WTC11 (cell line): ENCODE results near the gene CEP192. TPM values are rescaled to one million over a fixed set of nuclear protein-coding genes. Genes with fewer than 3 reads are reported as not detected.

ENCODE experiments used
- ATAC-seq: fragments of 200-7000 bp; cut with Tn5 transposase; 2 replicates; pipeline ENCODE4 v1.10.0; 2021; ENCODE audit warnings: mild to moderate bottlenecking, moderate library complexity
- CTCF ChIA-PET: fragments of 300-600 bp; sonication (Branson Sonifier 250); formaldehyde crosslinking; loops from one replicate; lab custom pipeline; 2021; ENCODE audit warnings: antibody characterized with exemption; lab: Charles Lee
- POLR2A ChIA-PET: fragments of 350-600 bp; sonication (Branson Sonifier 250); formaldehyde crosslinking; loops from one replicate; lab custom pipeline; 2021; ENCODE audit warnings: antibody characterized with exemption; lab: Charles Lee
- DNase-seq: peaks from one replicate; pipeline ENCODE4 v3.0.0; 2021; ENCODE audit warnings: low spot score
- H3K27ac Mint-ChIP-seq: 2 replicates; pipeline ENCODE4 v1.8.0; 2021; ENCODE audit warnings: mixed read lengths
- H3K27me3 Mint-ChIP-seq: 2 replicates; pipeline ENCODE4 v1.8.0; 2021; ENCODE audit warnings: low read depth, mild to moderate bottlenecking, moderate library complexity, mixed read lengths
- H3K36me3 Mint-ChIP-seq: 2 replicates; pipeline ENCODE4 v1.8.0; 2021; ENCODE audit warnings: mixed read lengths
- H3K4me1 Mint-ChIP-seq: 2 replicates; pipeline ENCODE4 v1.8.0; 2022; ENCODE audit warnings: mixed read lengths
- H3K4me3 Mint-ChIP-seq: 2 replicates; pipeline ENCODE4 v1.8.0; 2021; ENCODE audit warnings: mild to moderate bottlenecking, moderate library complexity, mixed read lengths
- H3K9me3 Mint-ChIP-seq: 2 replicates; pipeline ENCODE4 v1.8.0; 2021; ENCODE audit warnings: mixed read lengths
- CBFB ChIP-seq: sonication (generic); formaldehyde crosslinking; IDR thresholded peaks from 2 replicates; pipeline ENCODE4 v1.8.1; 2022; ENCODE audit warnings: mild to moderate bottlenecking, low read depth, missing genetic modification reagents
- E2F1 ChIP-seq: sonication (generic); formaldehyde crosslinking; IDR thresholded peaks from 2 replicates; pipeline ENCODE4 v1.8.0; 2022; ENCODE audit warnings: mild to moderate bottlenecking, missing genetic modification reagents
- EMX1 ChIP-seq: fragments of 250-450 bp; sonication (Bioruptor Pico); IDR thresholded peaks from 2 replicates; pipeline ENCODE4 v1.8.0; 2021; ENCODE audit warnings: mild to moderate bottlenecking
- ESRRA ChIP-seq: sonication (generic); formaldehyde crosslinking; IDR thresholded peaks from 2 replicates; pipeline ENCODE4 v1.8.1; 2022; ENCODE audit warnings: mild to moderate bottlenecking, missing genetic modification reagents, borderline replicate concordance
- FOXK1 ChIP-seq: sonication (generic); formaldehyde crosslinking; IDR thresholded peaks from 2 replicates; pipeline ENCODE4 v1.8.0; 2022; ENCODE audit warnings: mild to moderate bottlenecking, moderate library complexity, missing genetic modification reagents
- HMGA2 ChIP-seq: fragments of 250-450 bp; sonication (Bioruptor Pico); IDR thresholded peaks from 2 replicates; pipeline ENCODE4 v1.4.0; 2021; ENCODE audit warnings: mild to moderate bottlenecking, moderate library complexity
- KAT7 ChIP-seq: sonication (generic); formaldehyde crosslinking; IDR thresholded peaks from 2 replicates; pipeline ENCODE4 v1.8.1; 2023; ENCODE audit warnings: missing genetic modification reagents, mild to moderate bottlenecking, borderline replicate concordance
- MXD4 ChIP-seq: fragments of 250-450 bp; sonication (Bioruptor Pico); IDR thresholded peaks from 2 replicates; pipeline ENCODE4 v1.8.0; 2021; ENCODE audit warnings: mild to moderate bottlenecking, moderate library complexity, borderline replicate concordance
- MYBL2 ChIP-seq: sonication (generic); formaldehyde crosslinking; IDR thresholded peaks from 2 replicates; pipeline ENCODE4 v1.8.1; 2023; ENCODE audit warnings: mild to moderate bottlenecking, moderate library complexity, missing genetic modification reagents
- PRDM15 ChIP-seq: sonication (generic); formaldehyde crosslinking; IDR thresholded peaks from 2 replicates; pipeline ENCODE4 v1.8.0; 2022; ENCODE audit warnings: missing genetic modification reagents
- ZBTB21 ChIP-seq: sonication (generic); formaldehyde crosslinking; IDR thresholded peaks from 2 replicates; pipeline ENCODE4 v1.8.1; 2023; ENCODE audit warnings: mild to moderate bottlenecking, missing genetic modification reagents, borderline replicate concordance
- ZNF138 ChIP-seq: sonication (generic); formaldehyde crosslinking; conservative IDR thresholded peaks from 2 replicates; pipeline ENCODE4 v1.8.1; 2022; ENCODE audit warnings: mild to moderate bottlenecking, moderate library complexity, missing genetic modification reagents
- ZNF232 ChIP-seq: sonication (generic); formaldehyde crosslinking; IDR thresholded peaks from 2 replicates; pipeline ENCODE4 v1.8.0; 2022; ENCODE audit warnings: mild to moderate bottlenecking, missing genetic modification reagents
- ZNF396 ChIP-seq: fragments of 250-450 bp; sonication (Bioruptor Pico); IDR thresholded peaks from 2 replicates; pipeline ENCODE4 v1.8.0; 2021; ENCODE audit warnings: mild to moderate bottlenecking, moderate library complexity, borderline replicate concordance
- ZNF425 ChIP-seq: fragments of 250-450 bp; sonication (Bioruptor Pico); conservative IDR thresholded peaks from 2 replicates; pipeline ENCODE4 v1.9.0; 2021; ENCODE audit warnings: mild to moderate bottlenecking
- total RNA-seq: library from RNA; stranded (reverse); gene quantifications from 3 replicates; pipeline ENCODE4 v1.2.3, GENCODE V29; 2021
- TF ChIP-seq, protein P1 (sequence below): sonication (generic); formaldehyde crosslinking; IDR thresholded peaks from 2 replicates; pipeline ENCODE4 v1.8.1; 2022; ENCODE audit warnings: low read depth, missing genetic modification reagents, borderline replicate concordance
- TF ChIP-seq, protein P2 (sequence below): sonication (generic); formaldehyde crosslinking; IDR thresholded peaks from 2 replicates; pipeline ENCODE4 v1.8.1; 2023; ENCODE audit warnings: mild to moderate bottlenecking, missing genetic modification reagents
- TF ChIP-seq, protein P3 (sequence below): sonication (generic); formaldehyde crosslinking; IDR thresholded peaks from 2 replicates; pipeline ENCODE4 v1.8.0; 2022; ENCODE audit warnings: mild to moderate bottlenecking, missing genetic modification reagents
- TF ChIP-seq, protein P4 (sequence below): sonication (generic); formaldehyde crosslinking; IDR thresholded peaks from 2 replicates; pipeline ENCODE4 v1.8.0; 2022; ENCODE audit warnings: mild to moderate bottlenecking, missing genetic modification reagents

CEP192 gene
- total RNA-seq, 1 experiment from 2014 or later: 25.4 TPM

DNA sequence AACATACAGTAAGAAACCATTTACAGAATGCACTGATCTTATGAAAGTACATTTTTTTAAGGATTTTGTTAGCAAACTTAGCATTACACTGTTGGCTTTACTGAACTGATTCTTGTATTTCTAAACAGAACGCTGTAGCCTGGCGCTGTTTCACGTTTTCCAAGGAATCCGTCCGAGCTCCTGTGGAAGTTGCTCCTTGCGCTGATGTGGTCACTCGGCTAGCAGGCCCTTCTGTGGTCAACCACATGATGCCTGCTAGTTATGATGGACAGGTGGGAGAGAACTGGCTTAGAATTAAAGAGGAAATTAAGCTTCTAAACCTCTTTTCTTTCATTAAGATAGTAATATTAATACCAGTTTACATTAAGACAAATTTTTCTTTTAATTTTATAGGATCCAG is 76.8 kb downstream of the CEP192 start:
- TF ChIP-seq HMGA2 (CRISPR knock-in tag) (no peak), KAT7 (CRISPR knock-in tag) (no peak), ZBTB21 (CRISPR knock-in tag) (no peak), ZNF425 (CRISPR knock-in tag) (no peak), PRDM15 (CRISPR knock-in tag) (no peak), FOXK1 (no peak), E2F1 (CRISPR knock-in tag) (no peak)
- TF ChIP-seq, protein P1, sequence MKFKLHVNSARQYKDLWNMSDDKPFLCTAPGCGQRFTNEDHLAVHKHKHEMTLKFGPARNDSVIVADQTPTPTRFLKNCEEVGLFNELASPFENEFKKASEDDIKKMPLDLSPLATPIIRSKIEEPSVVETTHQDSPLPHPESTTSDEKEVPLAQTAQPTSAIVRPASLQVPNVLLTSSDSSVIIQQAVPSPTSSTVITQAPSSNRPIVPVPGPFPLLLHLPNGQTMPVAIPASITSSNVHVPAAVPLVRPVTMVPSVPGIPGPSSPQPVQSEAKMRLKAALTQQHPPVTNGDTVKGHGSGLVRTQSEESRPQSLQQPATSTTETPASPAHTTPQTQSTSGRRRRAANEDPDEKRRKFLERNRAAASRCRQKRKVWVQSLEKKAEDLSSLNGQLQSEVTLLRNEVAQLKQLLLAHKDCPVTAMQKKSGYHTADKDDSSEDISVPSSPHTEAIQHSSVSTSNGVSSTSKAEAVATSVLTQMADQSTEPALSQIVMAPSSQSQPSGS (CRISPR knock-in tag): no peak
- TF ChIP-seq, protein P2, sequence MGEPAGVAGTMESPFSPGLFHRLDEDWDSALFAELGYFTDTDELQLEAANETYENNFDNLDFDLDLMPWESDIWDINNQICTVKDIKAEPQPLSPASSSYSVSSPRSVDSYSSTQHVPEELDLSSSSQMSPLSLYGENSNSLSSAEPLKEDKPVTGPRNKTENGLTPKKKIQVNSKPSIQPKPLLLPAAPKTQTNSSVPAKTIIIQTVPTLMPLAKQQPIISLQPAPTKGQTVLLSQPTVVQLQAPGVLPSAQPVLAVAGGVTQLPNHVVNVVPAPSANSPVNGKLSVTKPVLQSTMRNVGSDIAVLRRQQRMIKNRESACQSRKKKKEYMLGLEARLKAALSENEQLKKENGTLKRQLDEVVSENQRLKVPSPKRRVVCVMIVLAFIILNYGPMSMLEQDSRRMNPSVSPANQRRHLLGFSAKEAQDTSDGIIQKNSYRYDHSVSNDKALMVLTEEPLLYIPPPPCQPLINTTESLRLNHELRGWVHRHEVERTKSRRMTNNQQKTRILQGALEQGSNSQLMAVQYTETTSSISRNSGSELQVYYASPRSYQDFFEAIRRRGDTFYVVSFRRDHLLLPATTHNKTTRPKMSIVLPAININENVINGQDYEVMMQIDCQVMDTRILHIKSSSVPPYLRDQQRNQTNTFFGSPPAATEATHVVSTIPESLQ (CRISPR knock-in tag): no peak
- TF ChIP-seq, protein P3, sequence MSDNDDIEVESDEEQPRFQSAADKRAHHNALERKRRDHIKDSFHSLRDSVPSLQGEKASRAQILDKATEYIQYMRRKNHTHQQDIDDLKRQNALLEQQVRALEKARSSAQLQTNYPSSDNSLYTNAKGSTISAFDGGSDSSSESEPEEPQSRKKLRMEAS (CRISPR knock-in tag): no peak
- Mint-ChIP-seq H3K4me1 (peaks cover 20% of the 10 kb centered on the region), H3K27me3 (no peaks in the 10 kb centered on the region), H3K27ac (no peak overlapping the region), H3K9me3 (peaks cover 7% of the 10 kb centered on the region; the same call in 1 of the 2 replicates), H3K36me3 (peaks cover 64% of the 10 kb centered on the region), H3K4me3 (no peak overlapping the region)
- CTCF ChIA-PET: no interaction called here
- POLR2A ChIA-PET: no interaction called here
- no peak for ATAC-seq
- no peak for DNase-seq

DNA sequence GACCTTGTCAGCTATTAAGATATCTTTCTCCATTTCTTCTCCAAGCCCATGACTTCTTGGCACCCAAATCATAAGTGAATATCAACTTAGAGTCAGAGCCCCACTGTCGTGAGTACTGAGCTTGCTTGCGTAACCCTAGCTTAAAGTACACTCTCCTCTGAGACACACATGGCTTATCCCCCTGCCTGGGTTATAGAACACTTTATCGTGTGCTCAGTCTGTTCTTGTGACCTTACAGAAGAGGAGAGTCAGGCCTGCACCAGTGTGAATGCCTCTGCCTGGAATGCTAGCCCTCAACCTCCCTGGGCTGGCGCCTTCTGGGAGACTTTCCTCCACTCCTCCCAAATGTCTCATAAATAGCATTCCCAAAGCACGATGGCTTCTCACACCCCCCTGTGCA is 79.3 kb downstream of the CEP192 start:
- no peak for DNase-seq
- ATAC-seq: no peak
- ChIA-PET POLR2A (no interaction called here), CTCF (no interaction called here)
- Mint-ChIP-seq H3K27ac (no peak overlapping the region), H3K9me3 (no peaks in the 10 kb centered on the region), H3K36me3 (peaks cover 60% of the 10 kb centered on the region), H3K4me1 (peaks cover 18% of the 10 kb centered on the region), H3K27me3 (no peaks in the 10 kb centered on the region), H3K4me3 (no peak overlapping the region)
- no peak for TF ChIP-seq ZNF396 (CRISPR knock-in tag)
- TF ChIP-seq ZNF232 (CRISPR knock-in tag): no peak
- no peak for TF ChIP-seq MYBL2 (CRISPR knock-in tag)
- TF ChIP-seq CBFB (CRISPR knock-in tag): no peak
- TF ChIP-seq FOXK1: no peak
- TF ChIP-seq ZNF138: no peak
- TF ChIP-seq, protein P4, sequence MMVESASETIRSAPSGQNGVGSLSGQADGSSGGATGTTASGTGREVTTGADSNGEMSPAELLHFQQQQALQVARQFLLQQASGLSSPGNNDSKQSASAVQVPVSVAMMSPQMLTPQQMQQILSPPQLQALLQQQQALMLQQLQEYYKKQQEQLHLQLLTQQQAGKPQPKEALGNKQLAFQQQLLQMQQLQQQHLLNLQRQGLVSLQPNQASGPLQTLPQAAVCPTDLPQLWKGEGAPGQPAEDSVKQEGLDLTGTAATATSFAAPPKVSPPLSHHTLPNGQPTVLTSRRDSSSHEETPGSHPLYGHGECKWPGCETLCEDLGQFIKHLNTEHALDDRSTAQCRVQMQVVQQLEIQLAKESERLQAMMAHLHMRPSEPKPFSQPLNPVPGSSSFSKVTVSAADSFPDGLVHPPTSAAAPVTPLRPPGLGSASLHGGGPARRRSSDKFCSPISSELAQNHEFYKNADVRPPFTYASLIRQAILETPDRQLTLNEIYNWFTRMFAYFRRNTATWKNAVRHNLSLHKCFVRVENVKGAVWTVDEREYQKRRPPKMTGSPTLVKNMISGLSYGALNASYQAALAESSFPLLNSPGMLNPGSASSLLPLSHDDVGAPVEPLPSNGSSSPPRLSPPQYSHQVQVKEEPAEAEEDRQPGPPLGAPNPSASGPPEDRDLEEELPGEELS (CRISPR knock-in tag): no peak
- TF ChIP-seq MXD4 (CRISPR knock-in tag): no peak
- no peak for TF ChIP-seq ZNF425 (CRISPR knock-in tag)
- no peak for TF ChIP-seq EMX1 (CRISPR knock-in tag)
- TF ChIP-seq ESRRA (CRISPR knock-in tag): no peak
